K562 (cell line): ENCODE results near the gene PTPRG. TPM values are rescaled to one million over a fixed set of nuclear protein-coding genes. Genes with fewer than 3 reads are reported as not detected.

Source experiments
- ATAC-seq: fragments of 200-7000 bp; cut with Tn5 transposase; 3 replicates; pipeline ENCODE4 v1.9.1; 2020; ENCODE audit warnings: moderate library complexity
- BruUV-seq: library from RNA; stranded (reverse); fragments of 400-500 nt; replicated peaks from 2 replicates; lab custom pipeline; 2021; lab: Mats Ljungman, UMichigan
- CTCF ChIA-PET: fragments of 300-600 bp; formaldehyde crosslinking; extraction: SDS; loops from one replicate; lab custom pipeline; 2021; ENCODE audit warnings: low intra/inter-chr PET ratio; lab: Yijun Ruan, JAX
- POLR2A ChIA-PET: fragments of 300-600, 350-650 bp; sonication (Branson Sonifier 250); formaldehyde crosslinking; extraction: SDS; loops from one replicate; lab custom pipeline; 2021; ENCODE audit warnings: antibody characterized with exemption, inconsistent platforms; lab: Yijun Ruan, JAX
- DNase-seq, 4 experiments: peaks; one replicate each; pipeline versions ENCODE4 v3.0.0 to v3.0.0-alpha.2; 2011 to 2018; ENCODE audit warnings: low spot score in 3 of 4, mixed read lengths in 3 of 4; ENCODE audit errors: extremely low read depth in 1 of 4
- FAIRE-seq: peaks from 2 replicates; lab custom pipeline; 2011; peaks lifted over from hg19 to GRCh38; lab: Jason Lieb, UNC
- H2AFZ ChIP-seq: 2 replicates; pipeline ENCODE4 v1.6.0; 2011; ENCODE audit warnings: low read depth, low read length, control low read depth, inconsistent platforms
- H3K27ac ChIP-seq: fragments of 200-600 bp; 3 replicates; pipeline ENCODE4 v1.8.0; 2011; ENCODE audit warnings: low read depth, mild to moderate bottlenecking, control low read depth, inconsistent platforms, low read length, moderate library complexity, mixed read lengths; ENCODE audit errors: extremely low read depth
- H3K27me3 ChIP-seq, 2 experiments: fragments of 300-600 bp in 1 of 2; 2 replicates in 1 of 2; 3 replicates in 1 of 2; pipeline versions ENCODE4 v1.6.0 to v1.8.0; 2011; ENCODE audit warnings: inconsistent platforms in 2 of 2, low read length in 2 of 2, mild to moderate bottlenecking in 1 of 2, mixed read lengths in 1 of 2, moderate library complexity in 1 of 2; ENCODE audit not compliant: control insufficient read depth in 2 of 2, insufficient read depth in 2 of 2
- H3K36me3 ChIP-seq: fragments of 300-600 bp; 3 replicates; pipeline ENCODE4 v1.8.0; 2011; ENCODE audit warnings: mild to moderate bottlenecking, low read length, inconsistent platforms; ENCODE audit not compliant: control insufficient read depth, insufficient read depth
- H3K4me1 ChIP-seq, 2 experiments: fragments of 200-600 bp in 1 of 2; replicated peaks in 1 of 2; 2 replicates in 1 of 2; 3 replicates in 1 of 2; pipeline versions ENCODE4 v1.5.1 to v1.8.0; 2011; ENCODE audit warnings: inconsistent platforms in 2 of 2, low read length in 2 of 2, mild to moderate bottlenecking in 1 of 2, mixed read lengths in 1 of 2, moderate library complexity in 1 of 2; ENCODE audit not compliant: control insufficient read depth in 2 of 2, insufficient read depth in 2 of 2
- H3K4me2 ChIP-seq: 2 replicates; pipeline ENCODE4 v1.6.1; 2011; ENCODE audit warnings: low read length, control low read depth, inconsistent platforms, mixed read lengths; ENCODE audit not compliant: insufficient read depth
- H3K4me3 ChIP-seq: fragments of 200-600 bp; sonication (generic), shearing (Covaris generic); 2 replicates; pipeline ENCODE4 v1.5.1; 2016; ENCODE audit warnings: control low read depth, inconsistent platforms
- H3K79me2 ChIP-seq: fragments of 200-600 bp; 3 replicates; pipeline ENCODE4 v1.8.0; 2011; ENCODE audit warnings: low read length, inconsistent platforms; ENCODE audit not compliant: control insufficient read depth, insufficient read depth
- H3K9ac ChIP-seq, 2 experiments: 2 replicates each; pipeline versions ENCODE4 v1.6.0 to v1.6.1; 2011; ENCODE audit warnings: low read depth in 2 of 2, low read length in 2 of 2, control low read depth in 1 of 2, inconsistent platforms in 1 of 2, mild to moderate bottlenecking in 1 of 2, mixed read lengths in 1 of 2; ENCODE audit not compliant: insufficient read depth in 1 of 2
- H3K9me1 ChIP-seq: one replicate; pipeline ENCODE4 v1.6.0; 2011; ENCODE audit warnings: inconsistent platforms, mild to moderate bottlenecking, low read length, moderate library complexity; ENCODE audit not compliant: control insufficient read depth, insufficient read depth
- H3K9me3 ChIP-seq: replicated peaks from 2 replicates; pipeline ENCODE4 v1.5.1; 2011; ENCODE audit warnings: low read depth, low read length, inconsistent platforms; ENCODE audit not compliant: control insufficient read depth, insufficient read depth
- H4K20me1 ChIP-seq: replicated peaks from 2 replicates; pipeline ENCODE4 v1.6.1; 2011; ENCODE audit warnings: low read length, inconsistent platforms, mixed read lengths; ENCODE audit not compliant: control insufficient read depth, insufficient read depth
- CREB1 ChIP-seq, 2 experiments: sonication (generic) in 1 of 2; formaldehyde crosslinking in 1 of 2; IDR thresholded peaks; 2 replicates each; pipeline versions ENCODE4 v1.6.1 to v1.8.0; 2012 to 2022; ENCODE audit warnings: inconsistent platforms in 1 of 2, mild to moderate bottlenecking in 1 of 2, missing genetic modification reagents in 1 of 2, moderate library complexity in 1 of 2
- GATAD2B ChIP-seq: fragments of 450-650 bp; IDR thresholded peaks from 2 replicates; pipeline ENCODE4 v1.6.1; 2017; ENCODE audit warnings: mild to moderate bottlenecking, borderline replicate concordance
- HEY1 ChIP-seq: fragments of 250-450 bp; sonication (Bioruptor Pico); IDR thresholded peaks from 2 replicates; pipeline ENCODE4 v1.5.0; 2020; ENCODE audit warnings: mild to moderate bottlenecking, moderate library complexity, borderline replicate concordance
- KAT2B ChIP-seq: IDR thresholded peaks from one replicate; pipeline ENCODE4 v1.6.1; 2012; ENCODE audit warnings: low read depth, mild to moderate bottlenecking, control low read depth, inconsistent platforms, low read length, moderate library complexity
- MYBL2 ChIP-seq, 2 experiments: fragments of 450-650 bp in 1 of 2; sonication (generic) in 1 of 2; formaldehyde crosslinking in 1 of 2; IDR thresholded peaks; 2 replicates each; pipeline versions ENCODE4 v1.6.1 to v1.8.1; 2017 to 2022; ENCODE audit warnings: borderline replicate concordance in 1 of 2, inconsistent platforms in 1 of 2, low read depth in 1 of 2, mild to moderate bottlenecking in 1 of 2, missing genetic modification reagents in 1 of 2, moderate library complexity in 1 of 2
- NFATC3 ChIP-seq: fragments of 450-650 bp; IDR thresholded peaks from 2 replicates; pipeline ENCODE4 v1.6.1; 2017; ENCODE audit warnings: mild to moderate bottlenecking
- OTX1 ChIP-seq: fragments of 450-650 bp; formaldehyde crosslinking; IDR thresholded peaks from 2 replicates; pipeline ENCODE4 v1.4.0; 2022; ENCODE audit warnings: mild to moderate bottlenecking
- PHF21A ChIP-seq: fragments of 450-650 bp; IDR thresholded peaks from 2 replicates; pipeline ENCODE4 v1.6.1; 2017; ENCODE audit warnings: low read depth, borderline replicate concordance
- POLR2G ChIP-seq: fragments of 200-400 bp; formaldehyde crosslinking; IDR thresholded peaks from 2 replicates; pipeline ENCODE4 v1.6.1; 2017; ENCODE audit warnings: low read depth, mild to moderate bottlenecking, antibody characterized with exemption, low read length, moderate library complexity
- SMARCE1 ChIP-seq: fragments of 450-650 bp; IDR thresholded peaks from 2 replicates; pipeline ENCODE4 v1.7.1; 2016; ENCODE audit warnings: mild to moderate bottlenecking
- SPI1 ChIP-seq: IDR thresholded peaks from 2 replicates; pipeline ENCODE4 v1.6.1; 2011; ENCODE audit warnings: low read depth, low read length, control low read depth, borderline replicate concordance
- TAF9B ChIP-seq: fragments of 450-650 bp; IDR thresholded peaks from 2 replicates; pipeline ENCODE4 v1.6.1; 2018; ENCODE audit warnings: mild to moderate bottlenecking; ENCODE audit not compliant: partially characterized antibody
- TAL1 ChIP-seq: fragments of 450-650 bp; IDR thresholded peaks from 2 replicates; pipeline ENCODE4 v1.6.1; 2016; ENCODE audit warnings: mild to moderate bottlenecking
- ZC3H4 ChIP-seq: sonication (generic); formaldehyde crosslinking; IDR thresholded peaks from 2 replicates; pipeline ENCODE4 v1.9.0; 2021; ENCODE audit warnings: missing genetic modification reagents, borderline replicate concordance
- WGBS: fragments of 100-300 bp; shearing (Covaris generic); methylation state at CpG from one replicate; pipeline ENCODE4 v1.1.6; 2016; ENCODE audit warnings: low coverage, mixed read lengths; ENCODE audit not compliant: insufficient coverage; ENCODE audit errors: missing lambda C conversion rate; 5-methylcytosine and 5-hydroxymethylcytosine counted together
- in situ Hi-C: fragments of 300-500 bp; cut with MboI; formaldehyde crosslinking; loops from 4 replicates; pipeline ENCODE4 v1.15.0; 2018; ENCODE audit warnings: inconsistent platforms, mixed read lengths
- intact Hi-C: fragments of 100-400 bp; cut with micrococcal nuclease; formaldehyde crosslinking; loops from 2 replicates; pipeline ENCODE4 v1.14.2; 2022
- polyA plus RNA-seq, 8 experiments: library from polyadenylated mRNA; depleted of rRNA in 4 of 8; stranded (reverse) in 5 of 8; unstranded in 3 of 8; fragments of >200 nt; fragmentation: Nextera tagmentation in 2 of 8; fragmentation: Illumina TruSeq in 1 of 8; extraction: Ambion mirVana in 2 of 8; extraction: Trizol in 1 of 8; gene quantifications; 2 replicates each; pipeline versions ENCODE4 v1.2.1 to v1.2.3, GENCODE V29; 2011 to 2014; ENCODE audit warnings: inconsistent platforms in 1 of 8, missing spikeins in 1 of 8
- total RNA-seq, 7 experiments: library from RNA; depleted of rRNA in 6 of 7; stranded (reverse); fragments of >200 nt in 6 of 7; fragmentation: Illumina TruSeq in 2 of 7; extraction: Trizol in 2 of 7; gene quantifications; 2 replicates each; pipeline versions ENCODE4 v1.2.1 to v1.2.3, GENCODE V29; 2011 to 2021; ENCODE audit warnings: low replicate concordance in 1 of 7
- TF ChIP-seq, protein P1 (sequence below): fragments of 250-450 bp; sonication (Bioruptor Pico); IDR thresholded peaks from 2 replicates; pipeline ENCODE4 v1.4.0; 2020; ENCODE audit warnings: borderline replicate concordance
- TF ChIP-seq, protein P2 (sequence below), 2 experiments: IDR thresholded peaks in 1 of 2; conservative IDR thresholded peaks in 1 of 2; 2 replicates each; pipeline ENCODE4 v1.6.1; 2016; ENCODE audit warnings: low read depth in 2 of 2, mild to moderate bottlenecking in 1 of 2, missing compliant biosample characterization in 1 of 2, missing genetic modification characterization in 1 of 2, moderate library complexity in 1 of 2
- TF ChIP-seq, protein P3 (sequence below): fragments of 200-400 bp; formaldehyde crosslinking; IDR thresholded peaks from 2 replicates; pipeline ENCODE4 v1.6.1; 2017; ENCODE audit warnings: mild to moderate bottlenecking, low read depth, low read length, moderate library complexity

PTPRG gene
- total and polyA plus RNA-seq, 9 of the 15 experiments (the other 6 are each of a cell fraction or from before 2014, with no cell fraction given) = 0.16 TPM; not detected in 8

DNA sequence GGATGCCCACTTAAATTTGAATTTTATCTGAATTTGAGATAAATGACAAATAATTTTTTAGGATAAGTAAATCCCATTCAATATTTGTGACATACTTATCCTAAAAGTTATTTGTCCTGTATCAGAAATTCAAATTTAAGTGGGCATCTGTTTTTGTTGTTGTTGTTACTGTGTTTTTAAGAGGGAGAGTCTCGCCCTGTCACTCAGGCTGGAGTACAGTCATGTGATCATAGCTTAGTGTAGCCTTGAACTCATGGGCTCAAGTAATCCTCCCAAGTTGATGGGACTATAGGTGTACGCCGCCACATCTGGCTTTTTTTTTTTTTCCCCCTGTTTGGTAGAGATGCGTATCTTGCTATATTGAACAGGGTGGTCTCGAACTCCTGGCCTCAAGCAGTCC is 283.0 kb downstream of the PTPRG start:
- POLR2A ChIA-PET = no interaction called here
- no peaks in the 10 kb centered on the region for H3K79me2 ChIP-seq
- no peak overlapping the region for H3K27ac ChIP-seq
- intact Hi-C loops (no loop called here), in situ Hi-C loops (no loop called here)
- H3K27me3 ChIP-seq = no peaks in the 10 kb centered on the region
- no peaks in the 10 kb centered on the region for H3K36me3 ChIP-seq
- H3K4me2 ChIP-seq = no peak overlapping the region
- no peak overlapping the region for H2AFZ ChIP-seq
- H3K9me3 ChIP-seq = no peaks in the 10 kb centered on the region
- no peaks in the 10 kb centered on the region for H4K20me1 ChIP-seq
- ATAC-seq = no peak
- no peaks in the 10 kb centered on the region for H3K9me1 ChIP-seq
- CTCF ChIA-PET = no interaction called here
- BruUV-seq = no TSS peak
- 0% methylated on average over 4 of the region's 5 CpGs for WGBS
- no peaks in the 10 kb centered on the region for H3K4me1 ChIP-seq
- FAIRE-seq = no peak
- H3K4me3 ChIP-seq = no peak overlapping the region
- DNase-seq = no peak
- no peak overlapping the region for H3K9ac ChIP-seq
- no peak for TF ChIP-seq SPI1
- TF ChIP-seq KAT2B = no peak
- TF ChIP-seq TAL1 = no peak
- no peak for TF ChIP-seq SMARCE1
- no peak for TF ChIP-seq HEY1 (CRISPR knock-in tag)
- TF ChIP-seq, protein P1, sequence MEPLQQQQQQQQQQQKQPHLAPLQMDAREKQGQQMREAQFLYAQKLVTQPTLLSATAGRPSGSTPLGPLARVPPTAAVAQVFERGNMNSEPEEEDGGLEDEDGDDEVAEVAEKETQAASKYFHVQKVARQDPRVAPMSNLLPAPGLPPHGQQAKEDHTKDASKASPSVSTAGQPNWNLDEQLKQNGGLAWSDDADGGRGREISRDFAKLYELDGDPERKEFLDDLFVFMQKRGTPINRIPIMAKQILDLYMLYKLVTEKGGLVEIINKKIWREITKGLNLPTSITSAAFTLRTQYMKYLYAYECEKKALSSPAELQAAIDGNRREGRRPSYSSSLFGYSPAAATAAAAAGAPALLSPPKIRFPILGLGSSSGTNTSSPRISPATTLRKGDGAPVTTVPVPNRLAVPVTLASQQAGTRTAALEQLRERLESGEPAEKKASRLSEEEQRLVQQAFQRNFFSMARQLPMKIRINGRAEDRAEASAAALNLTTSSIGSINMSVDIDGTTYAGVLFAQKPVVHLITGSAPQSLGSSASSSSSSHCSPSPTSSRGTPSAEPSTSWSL (CRISPR knock-in tag) = no peak
- no peak for TF ChIP-seq ZC3H4 (CRISPR knock-in tag)
- TF ChIP-seq, protein P2, sequence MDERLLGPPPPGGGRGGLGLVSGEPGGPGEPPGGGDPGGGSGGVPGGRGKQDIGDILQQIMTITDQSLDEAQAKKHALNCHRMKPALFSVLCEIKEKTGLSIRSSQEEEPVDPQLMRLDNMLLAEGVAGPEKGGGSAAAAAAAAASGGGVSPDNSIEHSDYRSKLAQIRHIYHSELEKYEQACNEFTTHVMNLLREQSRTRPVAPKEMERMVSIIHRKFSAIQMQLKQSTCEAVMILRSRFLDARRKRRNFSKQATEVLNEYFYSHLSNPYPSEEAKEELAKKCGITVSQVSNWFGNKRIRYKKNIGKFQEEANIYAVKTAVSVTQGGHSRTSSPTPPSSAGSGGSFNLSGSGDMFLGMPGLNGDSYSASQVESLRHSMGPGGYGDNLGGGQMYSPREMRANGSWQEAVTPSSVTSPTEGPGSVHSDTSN (CRISPR knock-in tag; IDR thresholded peaks at IDR 0.05; ENCODE audit: low read depth) = no peak
- TF ChIP-seq, protein P2 (tag; conservative IDR thresholded peaks at IDR 0.05; ENCODE audit: low read depth) = no peak
- no peak for TF ChIP-seq NFATC3
- no peak for TF ChIP-seq CREB1 (IDR thresholded peaks at IDR 0.05)
- TF ChIP-seq CREB1 (CRISPR knock-in tag; IDR thresholded peaks at IDR 0.05) = no peak
- TF ChIP-seq PHF21A = no peak
- TF ChIP-seq POLR2G = no peak
- no peak for TF ChIP-seq OTX1 (CRISPR knock-in tag)
- no peak for TF ChIP-seq MYBL2 (IDR thresholded peaks at IDR 0.05; ENCODE audit: low read depth)
- TF ChIP-seq MYBL2 (CRISPR knock-in tag; IDR thresholded peaks at IDR 0.05; ENCODE audit: borderline replicate concordance) = no peak
- TF ChIP-seq, protein P3, sequence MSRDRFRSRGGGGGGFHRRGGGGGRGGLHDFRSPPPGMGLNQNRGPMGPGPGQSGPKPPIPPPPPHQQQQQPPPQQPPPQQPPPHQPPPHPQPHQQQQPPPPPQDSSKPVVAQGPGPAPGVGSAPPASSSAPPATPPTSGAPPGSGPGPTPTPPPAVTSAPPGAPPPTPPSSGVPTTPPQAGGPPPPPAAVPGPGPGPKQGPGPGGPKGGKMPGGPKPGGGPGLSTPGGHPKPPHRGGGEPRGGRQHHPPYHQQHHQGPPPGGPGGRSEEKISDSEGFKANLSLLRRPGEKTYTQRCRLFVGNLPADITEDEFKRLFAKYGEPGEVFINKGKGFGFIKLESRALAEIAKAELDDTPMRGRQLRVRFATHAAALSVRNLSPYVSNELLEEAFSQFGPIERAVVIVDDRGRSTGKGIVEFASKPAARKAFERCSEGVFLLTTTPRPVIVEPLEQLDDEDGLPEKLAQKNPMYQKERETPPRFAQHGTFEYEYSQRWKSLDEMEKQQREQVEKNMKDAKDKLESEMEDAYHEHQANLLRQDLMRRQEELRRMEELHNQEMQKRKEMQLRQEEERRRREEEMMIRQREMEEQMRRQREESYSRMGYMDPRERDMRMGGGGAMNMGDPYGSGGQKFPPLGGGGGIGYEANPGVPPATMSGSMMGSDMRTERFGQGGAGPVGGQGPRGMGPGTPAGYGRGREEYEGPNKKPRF = no peak
- no peak for TF ChIP-seq GATAD2B
- no peak for TF ChIP-seq TAF9B
